SKM-1 treated with dmso at 0.1 percent for 144 hours (cell line): ENCODE measurements around the gene TANGO6.
"Not testable (repeated sequence)": the region's sequence is repeated elsewhere in the genome, so short reads cannot be mapped to it uniquely, and the experiment has no call there.

Experiments used
- DNase-seq: peaks from one replicate; lab custom pipeline; 2025; ENCODE audit not compliant: unreplicated experiment; lab: John Stamatoyannopoulos, UW

The TANGO6 gene

GRCh38 chr16:68960910-68961309 is 117.6 kb downstream of the TANGO6 start:
- no peak for DNase-seq

GRCh38 chr16:68961778-68962402 is 118.6 kb downstream of the TANGO6 start:
- DNase-seq = peak; percentile 92

- no peak for DNase-seq
Observed at GRCh38 chr16:68969338-68969737, 126.0 kb downstream of the TANGO6 start.

- DNase-seq = no peak
Observed at GRCh38 chr16:68972013-68972412, 128.7 kb downstream of the TANGO6 start.

GRCh38 chr16:68972720-68973119 is 129.4 kb downstream of the TANGO6 start:
- DNase-seq = no peak

- DNase-seq = no peak
Observed at GRCh38 chr16:68973611-68974120, 130.3 kb downstream of the TANGO6 start.

- DNase-seq = no peak
Observed at GRCh38 chr16:68978303-68978954, 135.1 kb downstream of the TANGO6 start.

- DNase-seq = no peak
Observed at GRCh38 chr16:68980695-68981315, 137.5 kb downstream of the TANGO6 start.

GRCh38 chr16:68981971-68982370 is 138.6 kb downstream of the TANGO6 start:
- DNase-seq = no peak

- DNase-seq = no peak
Observed at GRCh38 chr16:68984467-68984866, 141.1 kb downstream of the TANGO6 start.

GRCh38 chr16:68985268-68985667 is 141.9 kb downstream of the TANGO6 start:
- no peak for DNase-seq

GRCh38 chr16:68985855-68986254 is 142.5 kb downstream of the TANGO6 start:
- DNase-seq = no peak

- no peak for DNase-seq
Observed at GRCh38 chr16:68987734-68988457, 144.6 kb downstream of the TANGO6 start.

GRCh38 chr16:68990172-68990845 is 147.0 kb downstream of the TANGO6 start:
- DNase-seq = not testable (repeated sequence)

GRCh38 chr16:68991075-68991474 is 147.7 kb downstream of the TANGO6 start:
- DNase-seq = no peak

- DNase-seq = no peak
Observed at GRCh38 chr16:68992521-68992920, 149.2 kb downstream of the TANGO6 start.

GRCh38 chr16:68993456-68993855 is 150.1 kb downstream of the TANGO6 start:
- DNase-seq = no peak

- no peak for DNase-seq
Observed at GRCh38 chr16:68993885-68994284, 150.6 kb downstream of the TANGO6 start.

GRCh38 chr16:68994324-68994723 is 151.0 kb downstream of the TANGO6 start:
- no peak for DNase-seq

GRCh38 chr16:68995011-68995504 is 151.7 kb downstream of the TANGO6 start:
- no peak for DNase-seq

- no peak for DNase-seq
Observed at GRCh38 chr16:68997564-68997963, 154.2 kb downstream of the TANGO6 start.
